Dermis microvascular lymphatic vessel endothelial cell (primary cell): ENCODE measurements around the gene INHBA. TPM values are rescaled to one million over a fixed set of nuclear protein-coding genes. Genes with fewer than 3 reads are reported as not detected.

Experiments used
- DNase-seq, 2 donors: peaks; one replicate each; pipeline versions ENCODE4 v3.0.0 to v3.0.0-alpha.2; 2010; ENCODE audit warnings: low read depth in 2 of 2
- total RNA-seq: library from RNA; depleted of rRNA; stranded (reverse); fragments of >200 nt; gene quantifications from 2 replicates; pipeline ENCODE4 v1.2.1, GENCODE V29; 2014

Gene INHBA
- 0.51 and 1.3 TPM in 2 replicates for total RNA-seq

GRCh38 chr7:41702635-41703371 lies at the start of gene INHBA:
TSS of gene INHBA (minus strand) at chr7:41703090. CDS start at chr7:41700374, 2,716 bp downstream.
- DNase-seq: peak in 1 of 2 donors; percentile 89

- DNase-seq: no peak
Measured at GRCh38 chr7:41752615-41753014, 49.7 kb upstream of the INHBA start.

GRCh38 chr7:41750661-41751540 lies 48.0 kb upstream of the INHBA start:
- DNase-seq: no peak

- DNase-seq: no peak
Measured at GRCh38 chr7:41747961-41748360, 45.1 kb upstream of the INHBA start.

GRCh38 chr7:41745451-41745850 lies 42.6 kb upstream of the INHBA start:
- DNase-seq: no peak

- no peak for DNase-seq
Measured at GRCh38 chr7:41744161-41744560, 41.3 kb upstream of the INHBA start.

- DNase-seq: no peak
Measured at GRCh38 chr7:41742401-41743020, 39.6 kb upstream of the INHBA start.

GRCh38 chr7:41738806-41739205 lies 35.9 kb upstream of the INHBA start:
- no peak for DNase-seq

- DNase-seq: no peak
Measured at GRCh38 chr7:41738336-41738735, 35.4 kb upstream of the INHBA start.

- DNase-seq: no peak
Measured at GRCh38 chr7:41735206-41735605, 32.3 kb upstream of the INHBA start.

- DNase-seq: peak in 1 of 2 donors; percentile 45
Measured at GRCh38 chr7:41732843-41733306, 30.0 kb upstream of the INHBA start.

- no peak for DNase-seq
Measured at GRCh38 chr7:41732436-41732785, 29.5 kb upstream of the INHBA start.

GRCh38 chr7:41731493-41732435 lies 28.9 kb upstream of the INHBA start:
- peak in 1 of 2 donors; percentile 14 for DNase-seq

- no peak for DNase-seq
Measured at GRCh38 chr7:41730668-41731067, 27.8 kb upstream of the INHBA start.

- DNase-seq: no peak
Measured at GRCh38 chr7:41730161-41730560, 27.3 kb upstream of the INHBA start.

- DNase-seq: no peak
Measured at GRCh38 chr7:41729059-41729458, 26.2 kb upstream of the INHBA start.

- DNase-seq: no peak
Measured at GRCh38 chr7:41725013-41725412, 22.1 kb upstream of the INHBA start.

GRCh38 chr7:41720886-41721285 lies 18.0 kb upstream of the INHBA start:
- DNase-seq: no peak

GRCh38 chr7:41720046-41720445 lies 17.2 kb upstream of the INHBA start:
- DNase-seq: no peak

GRCh38 chr7:41716691-41717090 lies 13.8 kb upstream of the INHBA start:
- no peak for DNase-seq

GRCh38 chr7:41715000-41715399 lies 12.1 kb upstream of the INHBA start:
- no peak for DNase-seq
